Hematopoietic multipotent progenitor cell (in vitro differentiated cells): Measurements from ENCODE around the gene KCNMA1. TPM values are rescaled to one million over a fixed set of nuclear protein-coding genes. Genes with fewer than 3 reads are reported as not detected.
A peak's percentile ranks its signal among the peaks of the same experiment; 100 is the strongest.
"Not testable (repeated sequence)": the region's sequence is repeated elsewhere in the genome, so short reads cannot be mapped to it uniquely, and the experiment has no call there.

Source experiments
- DNase-seq, 3 donors: peaks; one replicate each; pipeline ENCODE4 v3.0.0-alpha.2; 2011 to 2015; ENCODE audit warnings: low read depth in 2 of 3, low spot score in 2 of 3
- total RNA-seq: library from RNA; depleted of rRNA; stranded (reverse); fragments of >200 nt; gene quantifications from one replicate; pipeline ENCODE4 v1.2.3, GENCODE V29; 2012

KCNMA1 gene
- 0.27 TPM for total RNA-seq

DNA sequence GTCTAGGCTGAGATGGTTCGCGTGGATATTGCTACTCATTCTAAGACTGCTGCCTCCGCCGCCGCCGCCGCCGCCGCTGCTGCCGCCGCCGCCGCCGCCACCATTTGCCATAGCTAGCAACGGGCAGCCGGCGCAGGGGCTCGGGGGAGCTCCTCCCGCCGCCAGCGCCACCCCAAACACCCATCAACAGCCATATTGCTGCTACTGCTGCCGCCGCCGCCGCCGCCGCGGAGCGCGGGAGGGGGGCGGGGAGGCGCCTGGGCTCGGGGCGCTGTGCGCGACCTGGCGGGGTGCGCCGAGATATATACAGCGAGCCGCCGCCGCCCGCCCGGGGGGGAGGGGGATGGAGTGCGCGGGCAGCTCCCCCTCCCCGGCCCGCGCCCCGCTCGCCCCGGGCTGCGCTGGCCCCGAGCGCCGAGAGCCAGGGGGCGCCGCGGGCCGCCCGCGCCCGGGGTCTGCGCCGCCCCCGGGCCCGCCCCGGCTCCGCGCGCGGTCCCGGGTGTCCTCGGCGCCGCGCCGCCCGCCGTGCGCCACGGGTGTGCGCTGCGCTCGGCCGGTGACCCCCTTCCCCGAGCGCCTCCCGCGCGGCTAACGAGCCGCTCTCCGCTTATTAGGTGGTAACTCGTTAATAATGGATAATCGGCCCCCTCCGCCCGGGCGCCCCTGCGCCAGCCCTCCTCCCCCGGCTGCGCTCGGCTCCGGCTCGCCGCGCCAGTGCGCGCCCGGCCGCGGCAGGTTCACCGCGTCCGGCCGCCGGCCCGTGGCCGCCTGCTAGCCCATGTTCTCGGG, at the start of gene KCNMA1:
Gene KCNMA1, minus strand, starts transcription at position 277 of the 789 bp plus-strand sequence.
- DNase-seq: peak in 1 of 3 donors; percentile 39

- DNase-seq: no peak
Measured at GRCh38 chr10:77686650-77687417, 49.2 kb upstream of the KCNMA1 start.

GRCh38 chr10:77686096-77686495, 48.5 kb upstream of the KCNMA1 start:
- no peak for DNase-seq

DNA sequence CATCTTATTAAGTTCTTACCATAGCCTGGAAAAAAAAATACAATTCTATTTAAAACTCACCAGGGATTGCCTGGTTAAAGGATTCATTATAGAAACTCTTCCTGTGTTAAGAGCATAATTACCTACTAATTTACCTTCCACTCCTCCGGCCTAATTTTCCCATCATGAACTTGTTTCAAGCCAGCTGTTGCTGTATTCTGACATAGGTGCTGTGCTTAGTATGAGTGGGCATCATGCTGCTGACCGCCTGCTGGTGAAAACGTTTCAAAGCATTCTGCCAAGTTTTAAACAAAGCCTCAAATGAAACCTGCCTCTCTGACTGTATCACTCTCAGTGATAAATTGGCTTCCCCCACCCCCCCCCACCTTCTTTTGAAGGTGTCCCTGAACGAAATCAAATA, 47.8 kb upstream of the KCNMA1 start:
- DNase-seq: no peak

GRCh38 chr10:77683088-77683432, 45.5 kb upstream of the KCNMA1 start:
- DNase-seq: not testable (repeated sequence)

DNA sequence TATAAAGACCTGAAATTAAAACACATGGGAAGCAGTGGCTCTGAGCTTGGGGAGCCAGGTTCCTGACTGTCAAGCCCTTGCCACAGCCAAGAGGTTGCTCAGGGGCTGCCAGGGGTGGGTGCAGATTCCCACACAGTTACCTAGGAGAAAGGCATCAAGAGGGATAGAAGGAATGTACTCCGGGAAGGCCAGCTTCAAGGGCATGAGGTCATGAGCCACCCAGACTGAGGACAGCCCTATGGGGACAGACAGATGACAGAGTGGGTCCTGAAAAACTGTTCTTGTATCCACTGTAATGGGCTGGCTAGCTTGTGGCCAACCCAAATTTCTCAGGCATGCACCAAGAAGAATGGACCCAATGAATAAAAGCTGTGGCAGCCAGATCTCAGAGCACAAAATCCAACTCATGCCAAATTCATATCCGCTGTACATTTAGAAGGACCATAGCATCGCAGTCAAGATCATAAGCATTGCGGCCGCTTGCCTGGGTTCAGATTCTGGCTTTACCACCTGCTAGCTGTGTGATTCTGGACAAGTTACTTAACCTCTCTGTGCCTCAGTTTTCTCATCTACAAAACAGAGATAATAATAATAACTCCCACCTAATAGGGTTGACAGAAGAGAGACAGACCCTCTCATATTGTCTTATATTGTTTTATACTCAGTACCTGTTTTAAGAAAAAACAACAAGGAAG, 44.9 kb upstream of the KCNMA1 start:
- no peak for DNase-seq

DNA sequence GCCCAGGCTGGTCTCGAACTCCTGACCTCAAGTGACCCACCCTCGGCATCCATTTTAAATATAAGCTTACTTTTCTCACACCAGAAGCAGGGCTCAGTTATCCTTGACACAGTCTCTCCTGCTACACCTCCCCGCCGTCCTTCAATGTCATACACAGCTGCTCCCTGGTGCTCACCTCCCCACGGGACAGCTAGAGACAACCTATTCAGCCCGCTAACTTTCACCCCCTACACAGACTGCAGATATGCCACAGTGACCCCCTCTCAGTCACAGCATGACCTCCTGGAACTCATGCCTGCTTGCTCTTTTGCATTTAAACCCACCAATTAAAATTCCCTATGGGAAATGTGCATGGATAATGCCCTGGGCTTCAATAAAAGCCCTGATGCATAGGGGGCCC, 44.2 kb upstream of the KCNMA1 start:
- DNase-seq: no peak

GRCh38 chr10:77680811-77681210, 43.2 kb upstream of the KCNMA1 start:
- no peak for DNase-seq

GRCh38 chr10:77680065-77680464, 42.5 kb upstream of the KCNMA1 start:
- DNase-seq: no peak

DNA sequence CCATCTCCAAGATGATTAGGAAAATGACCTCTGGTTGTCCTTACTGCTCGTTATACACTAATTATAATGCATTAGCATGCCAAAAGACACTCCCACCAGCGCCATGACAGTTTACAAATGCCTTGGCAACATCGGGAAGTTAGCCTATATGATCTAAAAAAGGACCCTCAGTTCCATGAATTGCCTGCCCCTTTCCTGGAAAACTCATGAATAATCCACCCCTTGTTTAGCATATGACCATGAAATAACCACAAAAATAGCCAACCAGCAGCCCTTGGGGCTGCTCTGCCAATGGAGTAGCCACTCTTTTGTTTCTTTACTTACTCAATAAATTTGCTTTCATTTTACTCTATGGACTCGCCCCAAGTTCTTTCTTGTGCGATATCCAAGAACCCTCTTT, 41.6 kb upstream of the KCNMA1 start:
- no peak for DNase-seq

DNA sequence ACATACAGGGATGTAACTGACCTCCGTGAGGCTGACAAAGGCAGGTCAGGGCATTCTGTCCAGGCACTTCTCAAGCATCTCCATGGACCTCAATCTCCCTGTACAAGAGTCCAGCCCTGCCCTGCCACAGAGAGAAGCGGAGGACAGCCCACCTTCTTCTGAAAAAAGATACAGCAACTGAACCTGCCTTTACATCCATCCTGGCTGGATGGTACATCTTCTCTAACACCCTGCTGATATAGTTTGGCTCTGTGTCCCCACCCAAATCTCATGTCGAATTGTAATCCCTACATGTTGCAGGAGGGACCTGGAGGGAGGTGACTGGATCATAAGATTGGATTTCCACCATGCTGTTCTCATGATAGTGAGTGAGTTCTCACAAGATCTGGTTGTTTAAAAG, 40.5 kb upstream of the KCNMA1 start:
- DNase-seq: no peak

DNA sequence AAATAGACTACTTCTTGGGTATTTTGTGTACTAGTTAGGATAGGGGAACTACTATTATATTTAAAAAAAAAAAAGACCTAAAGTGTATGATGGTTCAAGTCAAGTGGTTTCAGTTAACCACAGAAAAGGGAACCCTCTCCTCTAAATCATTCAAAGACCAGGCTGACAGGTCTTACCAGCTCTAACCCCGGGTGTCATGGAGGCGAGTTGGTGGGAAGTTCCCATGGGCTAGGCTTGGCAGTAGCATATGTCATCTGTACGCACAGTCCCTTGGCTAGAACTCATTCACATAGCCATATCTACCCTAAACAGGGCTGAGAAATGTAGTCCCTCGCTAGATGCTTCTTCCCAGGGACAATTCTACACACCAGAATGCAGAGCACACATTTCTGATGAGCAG, 37.7 kb upstream of the KCNMA1 start:
- DNase-seq: peak in 2 of 3 donors; percentile 64 to 90

DNA sequence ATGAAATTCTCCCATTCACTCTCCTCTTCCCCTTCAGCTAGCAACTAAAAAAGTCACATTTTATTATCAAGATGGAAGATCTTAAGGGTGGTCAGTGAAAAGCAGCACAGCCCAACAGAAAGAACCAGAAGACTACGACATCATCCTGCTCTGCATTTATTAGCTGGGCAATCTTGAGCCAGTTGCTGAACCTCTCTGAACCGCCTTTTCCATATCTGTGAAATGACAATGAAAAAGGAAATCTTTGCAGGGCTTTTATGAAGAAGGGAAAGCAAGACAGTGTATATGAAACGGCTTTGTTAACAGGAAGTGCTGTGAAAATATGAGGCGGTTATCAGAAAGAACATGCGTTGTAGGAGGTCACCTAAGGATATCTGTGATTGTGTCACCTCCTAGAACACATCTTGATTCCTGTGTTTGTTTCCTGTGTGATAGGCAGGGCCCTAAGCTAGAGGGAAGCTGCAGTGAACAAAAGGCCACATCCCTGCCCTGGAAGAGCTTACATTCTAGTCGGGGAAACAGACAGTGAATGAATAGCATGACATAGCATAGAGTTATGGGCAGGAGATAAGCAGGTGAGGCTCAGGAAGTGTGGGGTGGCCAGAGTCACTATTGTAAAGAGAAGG, 36.0 kb upstream of the KCNMA1 start:
- peak in 2 of 3 donors; percentile 14 to 36 for DNase-seq

DNA sequence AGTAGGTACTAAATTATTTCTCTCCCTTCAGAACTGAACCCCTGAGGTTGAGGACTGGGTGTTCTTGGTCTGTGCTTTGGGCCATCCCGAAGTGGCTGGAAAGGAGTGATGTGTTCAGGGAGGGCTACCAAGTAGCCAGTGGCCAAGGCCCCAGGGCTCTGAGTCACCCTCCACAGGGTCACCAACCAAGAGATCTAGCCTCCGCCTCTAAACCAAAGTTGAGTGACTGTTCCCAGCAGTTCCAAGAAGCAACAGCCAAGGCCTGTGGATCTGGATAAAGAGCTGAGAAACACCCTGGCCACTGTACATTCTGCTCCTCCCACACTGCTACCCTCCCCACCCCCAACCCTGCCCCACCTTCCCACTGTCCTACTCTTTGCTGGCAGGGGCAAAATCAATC, 35.5 kb upstream of the KCNMA1 start:
- no peak for DNase-seq

DNA sequence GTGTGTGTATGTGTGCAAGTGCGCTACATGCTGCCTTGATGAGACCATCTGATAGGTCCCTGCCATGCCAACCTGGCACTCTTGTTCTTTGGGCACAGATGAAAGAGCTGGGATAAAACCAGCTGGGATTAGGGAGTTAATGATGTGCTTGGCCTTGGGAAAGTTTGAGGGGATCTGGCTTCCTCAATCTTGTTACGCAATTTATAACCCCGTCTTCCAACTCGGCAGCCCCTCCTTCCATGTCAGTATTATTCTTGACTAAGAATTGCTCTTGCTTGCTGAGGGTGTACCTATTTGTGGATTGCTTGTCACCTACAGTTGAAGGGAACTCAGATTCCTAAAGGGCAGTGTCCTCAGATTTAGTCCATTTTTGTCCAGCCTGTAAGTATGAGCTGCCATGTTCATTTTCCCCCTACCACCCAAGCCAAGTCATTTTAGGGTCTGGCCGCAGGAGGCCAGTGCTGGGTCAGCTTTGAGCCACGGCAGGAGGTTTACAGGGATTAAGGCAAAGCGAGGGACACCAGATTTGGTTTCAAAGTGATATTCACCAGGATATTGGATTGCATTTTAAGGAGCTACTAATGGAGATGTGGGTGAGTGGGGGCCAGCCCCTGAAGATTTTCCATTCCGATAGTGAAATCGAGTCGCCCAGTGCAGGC, 34.1 kb upstream of the KCNMA1 start:
- DNase-seq: no peak

DNA sequence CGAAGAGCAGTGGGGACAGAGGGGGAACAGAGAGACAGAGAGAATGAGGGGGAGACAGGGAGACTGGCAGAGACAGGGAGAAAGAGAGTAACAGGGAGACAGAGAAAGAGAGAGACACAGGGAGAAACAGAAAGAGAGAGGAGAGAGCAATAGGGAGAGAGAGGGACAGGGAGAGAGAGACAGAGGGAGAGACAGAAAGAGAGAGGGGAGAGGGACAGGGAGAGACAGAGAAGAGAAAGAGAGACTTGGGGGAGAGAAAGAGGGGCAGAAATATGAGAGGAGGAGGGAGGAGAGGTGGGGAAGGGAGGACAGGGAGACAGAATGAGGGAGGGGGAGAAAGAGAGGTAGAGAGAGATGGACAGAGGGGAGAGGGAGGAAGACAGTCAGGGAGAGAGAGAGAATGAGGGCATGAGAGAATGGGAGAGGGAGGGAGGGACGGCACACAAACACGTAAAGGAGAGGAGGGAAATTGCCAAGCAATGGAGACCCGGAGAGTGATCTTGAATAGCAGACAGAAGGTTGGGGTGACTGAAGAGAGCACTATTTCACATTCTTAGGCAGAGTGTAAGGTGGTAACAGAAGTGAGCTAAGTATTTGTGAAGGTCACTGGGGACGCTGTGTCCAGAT, 33.3 kb upstream of the KCNMA1 start:
- DNase-seq: no peak

GRCh38 chr10:77669892-77670291, 32.3 kb upstream of the KCNMA1 start:
- DNase-seq: no peak

- no peak for DNase-seq
Measured at GRCh38 chr10:77667426-77668324, 30.1 kb upstream of the KCNMA1 start.

- DNase-seq: no peak
Measured at GRCh38 chr10:77666821-77667220, 29.2 kb upstream of the KCNMA1 start.
